Spleen (tissue), 11 donors: ENCODE results near the gene TGM4. TPM values are rescaled to one million over a fixed set of nuclear protein-coding genes. Genes with fewer than 3 reads are reported as not detected.

ENCODE experiments used
- DNase-seq: peaks from one replicate; pipeline ENCODE4 v3.0.0-alpha.2; 2020
- H3K27ac ChIP-seq, 8 donors: fragments of 200-600 bp; sonication (generic) in 7 of 8; 1 replicate in 4 of 8; 2 replicates in 4 of 8; pipeline versions ENCODE4 v1.5.0 to v1.8.0; 2016 to 2021; ENCODE audit warnings: inconsistent platforms in 4 of 8, mild to moderate bottlenecking in 4 of 8, moderate library complexity in 1 of 8
- H3K27me3 ChIP-seq, 7 donors: fragments of 200-600 bp; sonication (generic) in 6 of 7; replicated peaks in 1 of 7; 1 replicate in 4 of 7; 2 replicates in 3 of 7; pipeline versions ENCODE4 v1.5.0 to v1.8.0; 2016 to 2021; ENCODE audit warnings: inconsistent platforms in 3 of 7, mild to moderate bottlenecking in 1 of 7
- H3K36me3 ChIP-seq, 6 donors: fragments of 200-600 bp; sonication (generic) in 5 of 6; 1 replicate in 4 of 6; 2 replicates in 2 of 6; pipeline versions ENCODE4 v1.5.0 to v1.8.0; 2016 to 2021; ENCODE audit warnings: inconsistent platforms in 2 of 6
- H3K4me1 ChIP-seq, 6 donors: fragments of 200-600 bp; sonication (generic) in 5 of 6; 1 replicate in 3 of 6; 2 replicates in 3 of 6; pipeline versions ENCODE4 v1.5.0 to v1.8.0; 2016 to 2021; ENCODE audit warnings: inconsistent platforms in 3 of 6
- H3K4me3 ChIP-seq, 8 donors: fragments of 200-600 bp; sonication (generic) in 7 of 8; 1 replicate in 4 of 8; 2 replicates in 4 of 8; pipeline versions ENCODE4 v1.5.0 to v1.8.0; 2016 to 2021; ENCODE audit warnings: inconsistent platforms in 4 of 8, mild to moderate bottlenecking in 4 of 8, moderate library complexity in 2 of 8
- H3K9me3 ChIP-seq, 8 donors: fragments of 200-600 bp; sonication (generic) in 7 of 8; 1 replicate in 4 of 8; 2 replicates in 4 of 8; pipeline versions ENCODE4 v1.5.0 to v1.8.0; 2016 to 2021; ENCODE audit warnings: inconsistent platforms in 4 of 8
- POLR2A ChIP-seq, 3 donors: fragments of 450-650 bp; IDR thresholded peaks; one replicate each; pipeline ENCODE4 v1.5.1; 2017; ENCODE audit warnings: antibody characterized with exemption in 3 of 3, mild to moderate bottlenecking in 1 of 3
- POLR2AphosphoS5 ChIP-seq, 3 donors: sonication (generic); formaldehyde crosslinking; IDR thresholded peaks; one replicate each; pipeline ENCODE4 v1.5.1; 2017; ENCODE audit warnings: antibody characterized with exemption in 3 of 3
- WGBS, 5 donors: extraction: QIAGEN DNeasy Blood & Tissue Kit in 3 of 5; methylation state at CpG; one replicate each; pipeline versions ENCODE4 v1.1.5 to v1.1.7; 2013 to 2018; 5-methylcytosine and 5-hydroxymethylcytosine counted together
- intact Hi-C: fragments of 100-400 bp; cut with DNase I; formaldehyde crosslinking; loops from one replicate; pipeline ENCODE4 v1.15.0; 2023; ENCODE audit warnings: low total_unique reads
- polyA plus RNA-seq, 3 donors: library from polyadenylated mRNA; stranded (reverse); fragments of 200-250 nt; gene quantifications; one replicate each; pipeline ENCODE4 v1.2.1, GENCODE V29; 2013
- total RNA-seq, 7 donors: library from RNA; depleted of rRNA in 3 of 7; stranded (reverse); fragments of >200 nt in 3 of 7; fragmentation: NEBNext Ultra II Directional in 4 of 7; extraction: Animal tissue kit (Norgen Biotek cat#: 25700) in 4 of 7; gene quantifications; one replicate each; pipeline versions ENCODE4 v1.1.0 to v1.2.1, GENCODE V29; 2016 to 2021
- TF ChIP-seq, protein P1 (sequence below), 11 experiments: fragments of 200-600 bp in 7 of 11; fragments of 450-650 bp in 4 of 11; sonication (generic) in 4 of 11; IDR thresholded peaks in 8 of 11; conservative IDR thresholded peaks in 3 of 11; 1 replicate in 7 of 11; 2 replicates in 4 of 11; pipeline versions ENCODE4 v1.4.0 to v1.8.0; 2016 to 2021; ENCODE audit warnings: antibody characterized with exemption in 11 of 11, inconsistent platforms in 4 of 11, mild to moderate bottlenecking in 1 of 11
- donor health status: healthy with polysubstance abuse.
- donor health status: DM: no; HTN: no; CAD: no; lungs with moderate emphysema.
- donor health status: DM: no; HTN: no; CAD: no.
- donor health status: Bipolar disorder and iron deficiency.
- donor health status: healthy.
- donor health status: DM: no; HTN: no; CAD: no.
- donor health status: DM: yes; HTN: yes; CAD: no.

Gene TGM4
- total and polyA plus RNA-seq, 10 donors: not detected

DNA sequence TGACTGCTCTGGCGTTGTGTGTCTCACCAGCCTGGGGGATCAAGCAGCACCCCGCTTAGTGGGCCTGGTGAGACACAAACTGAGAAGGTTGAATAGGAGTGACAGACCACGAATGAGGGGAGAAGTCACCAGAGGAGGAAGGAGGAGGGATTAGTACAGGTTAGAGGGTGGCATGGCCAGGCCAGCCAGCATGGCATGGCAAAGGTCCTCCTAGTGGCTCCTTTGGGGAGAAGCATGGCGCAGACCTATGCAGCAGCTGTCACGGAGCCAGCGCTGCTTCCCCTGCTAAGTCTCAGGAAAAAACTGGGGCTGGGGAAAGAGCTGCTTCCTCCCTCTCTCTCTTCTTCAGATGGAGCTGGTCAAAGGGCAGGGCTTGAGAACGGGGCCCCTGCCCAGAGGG lies 53.0 kb downstream of the TGM4 start:
- no peak for TF ChIP-seq POLR2AphosphoS5 (IDR thresholded peaks at IDR 0.05)
- TF ChIP-seq, protein P1, sequence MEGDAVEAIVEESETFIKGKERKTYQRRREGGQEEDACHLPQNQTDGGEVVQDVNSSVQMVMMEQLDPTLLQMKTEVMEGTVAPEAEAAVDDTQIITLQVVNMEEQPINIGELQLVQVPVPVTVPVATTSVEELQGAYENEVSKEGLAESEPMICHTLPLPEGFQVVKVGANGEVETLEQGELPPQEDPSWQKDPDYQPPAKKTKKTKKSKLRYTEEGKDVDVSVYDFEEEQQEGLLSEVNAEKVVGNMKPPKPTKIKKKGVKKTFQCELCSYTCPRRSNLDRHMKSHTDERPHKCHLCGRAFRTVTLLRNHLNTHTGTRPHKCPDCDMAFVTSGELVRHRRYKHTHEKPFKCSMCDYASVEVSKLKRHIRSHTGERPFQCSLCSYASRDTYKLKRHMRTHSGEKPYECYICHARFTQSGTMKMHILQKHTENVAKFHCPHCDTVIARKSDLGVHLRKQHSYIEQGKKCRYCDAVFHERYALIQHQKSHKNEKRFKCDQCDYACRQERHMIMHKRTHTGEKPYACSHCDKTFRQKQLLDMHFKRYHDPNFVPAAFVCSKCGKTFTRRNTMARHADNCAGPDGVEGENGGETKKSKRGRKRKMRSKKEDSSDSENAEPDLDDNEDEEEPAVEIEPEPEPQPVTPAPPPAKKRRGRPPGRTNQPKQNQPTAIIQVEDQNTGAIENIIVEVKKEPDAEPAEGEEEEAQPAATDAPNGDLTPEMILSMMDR (IDR thresholded peaks at IDR 0.05 in 8 of 11, conservative IDR thresholded peaks at IDR 0.05 in 3 of 11): no peak
- TF ChIP-seq POLR2A (IDR thresholded peaks at IDR 0.05): no peak
- H3K27ac ChIP-seq: no peak overlapping the region
- no peak overlapping the region for H3K4me3 ChIP-seq
- H3K9me3 ChIP-seq: no peaks in the 10 kb centered on the region
- WGBS, 5 donors: 90 to 97% (median 94%) methylated on average over 7 of the region's 7 CpGs
- H3K36me3 ChIP-seq: peaks cover 0 to 100% (median 70%) of the 10 kb centered on the region in 6 donors
- H3K4me1 ChIP-seq: no peaks in the 10 kb centered on the region
- intact Hi-C loops: no loop called here
- no peaks in the 10 kb centered on the region for H3K27me3 ChIP-seq
- DNase-seq: no peak

DNA sequence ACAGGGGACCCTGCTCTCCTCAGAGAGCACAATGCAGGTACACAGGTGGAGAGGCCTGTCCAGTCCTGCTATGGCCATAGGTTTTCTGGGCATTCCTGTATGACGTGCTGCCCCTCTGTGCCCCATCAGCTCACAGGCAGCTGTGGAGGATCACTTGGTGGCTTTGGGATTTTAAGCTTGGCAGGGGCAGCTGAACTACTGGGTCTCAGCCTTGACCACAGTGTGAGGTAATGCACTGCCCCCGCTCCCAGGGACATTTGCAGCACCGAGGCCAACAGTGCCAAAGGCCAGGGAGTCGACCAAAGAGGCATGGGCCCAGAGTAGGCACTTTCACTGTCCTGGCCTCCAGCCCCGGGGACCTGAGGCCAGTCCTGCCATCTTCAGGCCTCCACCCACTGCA lies 55.4 kb downstream of the TGM4 start:
- intact Hi-C loops: no loop called here
- Histone ChIP-seq H3K27ac (no peak overlapping the region), H3K4me3 (no peak overlapping the region), H3K36me3 (peaks cover 0 to 100% (median 79%) of the 10 kb centered on the region in 6 donors), H3K9me3 (no peaks in the 10 kb centered on the region), H3K27me3 (no peaks in the 10 kb centered on the region), H3K4me1 (no peaks in the 10 kb centered on the region)
- DNase-seq: no peak
- TF ChIP-seq, protein P1 (IDR thresholded peaks at IDR 0.05 in 8 of 11, conservative IDR thresholded peaks at IDR 0.05 in 3 of 11): no peak
- TF ChIP-seq POLR2A (IDR thresholded peaks at IDR 0.05): no peak
- no peak for TF ChIP-seq POLR2AphosphoS5 (IDR thresholded peaks at IDR 0.05)
- WGBS, 5 donors: 84 to 89% (median 86%) methylated on average over 5 of the region's 5 CpGs

DNA sequence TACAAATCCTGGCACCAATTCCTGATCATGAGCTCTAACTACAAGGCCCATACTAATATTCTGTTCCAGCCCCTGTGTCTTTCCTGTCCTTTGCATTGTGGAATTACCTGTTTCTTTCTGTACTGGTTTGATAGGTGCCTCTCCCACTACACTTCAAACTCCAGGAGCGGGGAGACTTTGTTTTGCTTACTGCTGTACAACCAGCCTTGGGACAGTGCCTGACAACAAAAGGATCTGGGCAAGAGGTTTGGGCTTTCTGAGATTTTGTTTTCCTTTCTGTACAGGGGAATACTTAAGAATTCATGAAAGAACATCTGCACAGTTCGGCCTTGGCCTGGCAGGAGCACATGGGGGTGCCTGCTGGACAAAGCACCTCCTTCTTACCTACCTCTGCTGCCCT lies 56.5 kb downstream of the TGM4 start:
- Histone ChIP-seq H3K9me3 (no peaks in the 10 kb centered on the region), H3K4me1 (no peaks in the 10 kb centered on the region), H3K4me3 (no peak overlapping the region), H3K27ac (no peak overlapping the region), H3K27me3 (no peaks in the 10 kb centered on the region), H3K36me3 (peaks cover 0 to 100% (median 77%) of the 10 kb centered on the region in 6 donors)
- 95 to 100% (median 97%) methylated on average over 2 of the region's 2 CpGs for WGBS, 5 donors
- intact Hi-C loops: no loop called here
- TF ChIP-seq POLR2A (IDR thresholded peaks at IDR 0.05) (no peak), POLR2AphosphoS5 (IDR thresholded peaks at IDR 0.05) (no peak)
- TF ChIP-seq, protein P1 (IDR thresholded peaks at IDR 0.05 in 8 of 11, conservative IDR thresholded peaks at IDR 0.05 in 3 of 11): no peak
- no peak for DNase-seq

DNA sequence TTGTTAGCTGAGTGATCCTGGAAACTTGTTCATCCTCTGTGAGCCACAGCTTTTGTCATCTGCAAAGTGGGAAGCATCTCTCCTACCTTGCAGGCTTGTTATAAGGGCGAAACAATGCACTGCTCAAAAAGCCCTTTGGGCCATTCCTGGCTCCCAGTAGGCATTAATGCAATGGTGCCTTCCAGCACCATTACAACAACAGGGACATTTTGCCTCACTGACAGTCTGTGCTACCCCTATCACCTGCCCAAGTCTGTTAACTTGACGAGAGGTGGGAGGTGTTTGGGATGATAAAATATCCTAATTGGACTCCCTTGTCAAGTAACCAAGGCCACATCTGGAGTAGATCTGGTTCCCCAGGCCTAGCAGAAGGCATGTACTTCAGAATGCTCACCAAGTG lies 57.4 kb downstream of the TGM4 start:
- no peak for DNase-seq
- H3K36me3 ChIP-seq: peaks cover 0 to 100% (median 72%) of the 10 kb centered on the region in 6 donors

More for the DNA sequence above, 57.4 kb downstream of the TGM4 start:
- no peak overlapping the region for H3K27ac ChIP-seq
- no peaks in the 10 kb centered on the region for H3K9me3 ChIP-seq
- TF ChIP-seq, protein P1 (IDR thresholded peaks at IDR 0.05 in 8 of 11, conservative IDR thresholded peaks at IDR 0.05 in 3 of 11): no peak
- no peak for TF ChIP-seq POLR2AphosphoS5 (IDR thresholded peaks at IDR 0.05)
- TF ChIP-seq POLR2A (IDR thresholded peaks at IDR 0.05): no peak
- H3K4me1 ChIP-seq: no peaks in the 10 kb centered on the region
- no peak overlapping the region for H3K4me3 ChIP-seq
- intact Hi-C loops: no loop called here
- WGBS, 5 donors: 93 to 100% (median 98%) methylated on average over 2 of the region's 2 CpGs
- no peaks in the 10 kb centered on the region for H3K27me3 ChIP-seq
